Endothelial cell of umbilical vein (primary cell): ENCODE results near the gene TOP2A. TPM values are rescaled to one million over a fixed set of nuclear protein-coding genes. Genes with fewer than 3 reads are reported as not detected.

Experiments used
- BruUV-seq: library from RNA; stranded (reverse); fragments of 400-500 nt; replicated peaks from 2 replicates; lab custom pipeline; 2021; lab: Mats Ljungman, UMichigan
- CTCF ChIA-PET: fragments of 300-600, 350-600 bp; sonication (Branson Sonifier 250); formaldehyde crosslinking; loops from one replicate; lab custom pipeline; 2021; ENCODE audit warnings: antibody characterized with exemption, inconsistent platforms; lab: Charles Lee
- POLR2A ChIA-PET: fragments of 300-600, 350-600 bp; sonication (Branson Sonifier 250); formaldehyde crosslinking; loops from one replicate; lab custom pipeline; 2021; ENCODE audit warnings: antibody characterized with exemption, inconsistent platforms; lab: Charles Lee
- DNase-seq: peaks from one replicate; pipeline ENCODE4 v3.0.0-alpha.2; 2011; ENCODE audit warnings: low read depth, low spot score
- FAIRE-seq: peaks from 2 replicates; lab custom pipeline; 2011; peaks lifted over from hg19 to GRCh38; lab: Jason Lieb, UNC
- H2AFZ ChIP-seq: 2 replicates; pipeline ENCODE4 v1.6.0; 2012; ENCODE audit warnings: low read depth, low read length, control low read depth, inconsistent platforms
- H3K27ac ChIP-seq: 2 replicates; pipeline ENCODE4 v1.5.1; 2011; ENCODE audit warnings: low read depth, mild to moderate bottlenecking, control low read depth, low read length, moderate library complexity; ENCODE audit not compliant: insufficient read depth
- H3K27me3 ChIP-seq, 2 experiments: 2 replicates each; pipeline versions ENCODE4 v1.6.0 to v1.6.1; 2011; ENCODE audit warnings: low read length in 2 of 2, mixed read lengths in 1 of 2; ENCODE audit not compliant: control insufficient read depth in 2 of 2, insufficient read depth in 2 of 2
- H3K36me3 ChIP-seq, 2 experiments: 2 replicates in 1 of 2; 3 replicates in 1 of 2; pipeline ENCODE4 v1.5.1; 2011; ENCODE audit warnings: low read length in 2 of 2, mild to moderate bottlenecking in 1 of 2, moderate library complexity in 1 of 2; ENCODE audit not compliant: control insufficient read depth in 2 of 2, insufficient read depth in 2 of 2; ENCODE audit errors: extremely low read depth in 1 of 2
- H3K4me1 ChIP-seq: 3 replicates; pipeline ENCODE4 v1.5.1; 2011; ENCODE audit warnings: mild to moderate bottlenecking, low read length; ENCODE audit not compliant: control insufficient read depth, insufficient read depth; ENCODE audit errors: extremely low read depth
- H3K4me2 ChIP-seq: 2 replicates; pipeline ENCODE4 v1.6.1; 2011; ENCODE audit warnings: low read length, control low read depth, mixed read lengths; ENCODE audit not compliant: insufficient read depth
- H3K4me3 ChIP-seq, 3 experiments: fragments of 200-600 bp in 1 of 3; sonication (generic), shearing (Covaris generic) in 1 of 3; replicated peaks in 1 of 3; 2 replicates each; pipeline ENCODE4 v1.5.1; 2011 to 2016; ENCODE audit warnings: control low read depth in 3 of 3, low read length in 3 of 3, mild to moderate bottlenecking in 2 of 3, inconsistent platforms in 1 of 3, low read depth in 1 of 3, moderate library complexity in 1 of 3; ENCODE audit not compliant: insufficient read depth in 1 of 3
- H3K79me2 ChIP-seq: 2 replicates; pipeline ENCODE4 v1.6.0; 2012; ENCODE audit warnings: low read length, inconsistent platforms; ENCODE audit not compliant: control insufficient read depth, insufficient read depth
- H3K9ac ChIP-seq: replicated peaks from 2 replicates; pipeline ENCODE3; 2011; ENCODE audit warnings: low read length, control low read depth; ENCODE audit not compliant: insufficient read depth; ENCODE audit errors: extremely low read depth
- H3K9me1 ChIP-seq: replicated peaks from 3 replicates; pipeline ENCODE4 v1.6.0; 2011; ENCODE audit warnings: mild to moderate bottlenecking, low read length; ENCODE audit not compliant: control insufficient read depth, insufficient read depth; ENCODE audit errors: extremely low read depth
- H3K9me3 ChIP-seq: replicated peaks from 2 replicates; pipeline ENCODE4 v1.5.1; 2012; ENCODE audit warnings: low read length, inconsistent platforms; ENCODE audit not compliant: control insufficient read depth, insufficient read depth
- H4K20me1 ChIP-seq: replicated peaks from 2 replicates; pipeline ENCODE3; 2011; ENCODE audit warnings: mild to moderate bottlenecking, low read length; ENCODE audit not compliant: control insufficient read depth, insufficient read depth; ENCODE audit errors: extremely low read depth
- CTCF ChIP-seq, 2 donors: IDR thresholded peaks; 1 replicate in 1 of 2; 2 replicates in 1 of 2; pipeline ENCODE4 v1.5.1; 2011; ENCODE audit warnings: low read length in 2 of 2, mild to moderate bottlenecking in 2 of 2, moderate library complexity in 2 of 2, control low read depth in 1 of 2, inconsistent platforms in 1 of 2, low read depth in 1 of 2; ENCODE audit not compliant: insufficient read depth in 1 of 2; ENCODE audit errors: extremely low read depth in 1 of 2
- EZH2 ChIP-seq: IDR thresholded peaks from 2 replicates; pipeline ENCODE4 v1.6.1; 2012; ENCODE audit warnings: borderline replicate concordance, low read depth, mild to moderate bottlenecking, moderate library complexity, low read length, inconsistent platforms; ENCODE audit not compliant: severe bottlenecking
- FOS ChIP-seq: IDR thresholded peaks from 2 replicates; pipeline ENCODE4 v1.6.1; 2011; ENCODE audit warnings: mild to moderate bottlenecking, low read length, moderate library complexity, borderline replicate concordance; ENCODE audit not compliant: insufficient read depth
- GATA2 ChIP-seq: IDR thresholded peaks from 2 replicates; pipeline ENCODE4 v1.7.0; 2011; ENCODE audit warnings: low read depth, mild to moderate bottlenecking, moderate library complexity, mixed read lengths, low read length; ENCODE audit not compliant: insufficient read length, insufficient read depth
- JUN ChIP-seq: IDR thresholded peaks from 2 replicates; pipeline ENCODE4 v1.6.1; 2011; ENCODE audit warnings: borderline replicate concordance, low read depth; ENCODE audit not compliant: insufficient read length, insufficient read depth
- MAX ChIP-seq: IDR thresholded peaks from 2 replicates; pipeline ENCODE4 v1.6.1; 2011; ENCODE audit not compliant: insufficient read depth, insufficient read length
- MYC ChIP-seq: IDR thresholded peaks from one replicate; pipeline ENCODE4 v1.6.1; 2011; ENCODE audit warnings: mild to moderate bottlenecking, low read depth, low read length
- POLR2A ChIP-seq: IDR thresholded peaks from 2 replicates; pipeline ENCODE4 v1.6.1; 2012; ENCODE audit warnings: low read depth, mild to moderate bottlenecking, control low read depth, low read length
- POLR2AphosphoS5 ChIP-seq: IDR thresholded peaks from 2 replicates; pipeline ENCODE4 v1.6.1; 2012; ENCODE audit warnings: low read depth, mild to moderate bottlenecking, control low read depth, low read length, moderate library complexity; ENCODE audit not compliant: insufficient read depth
- dilution Hi-C: fragments of 300-500 bp; cut with MboI; formaldehyde crosslinking; loops from one replicate; pipeline ENCODE4 v1.15.0; 2019; ENCODE audit warnings: low sequenced_read_pairs; ENCODE audit not compliant: extremely low pct_ligation_motif_present
- intact Hi-C: fragments of 100-400 bp; cut with micrococcal nuclease; formaldehyde crosslinking; loops from one replicate; pipeline ENCODE4 v1.10.0; 2022
- polyA plus RNA-seq, 4 experiments: library from polyadenylated mRNA; depleted of rRNA in 3 of 4; stranded (reverse) in 3 of 4; unstranded in 1 of 4; fragments of >200 nt; gene quantifications; 2 replicates each; pipeline versions ENCODE4 v1.2.1 to v1.2.3, GENCODE V29; 2011 to 2012; ENCODE audit warnings: missing spikeins in 1 of 4
- small RNA-seq: library from RNA; depleted of rRNA; stranded (forward); fragments of <200 nt; gene quantifications from one replicate; pipeline ENCODE3, GENCODE V24; 2012; ENCODE audit warnings: low replicate concordance, low read depth; ENCODE audit not compliant: insufficient read depth, insufficient read length
- total RNA-seq: library from RNA; stranded (reverse); gene quantifications from 2 replicates; pipeline ENCODE4 v1.2.3, GENCODE V29; 2021

Gene TOP2A
- total and polyA plus RNA-seq, 2 donors (not counting 3 experiments of a cell fraction or from before 2014, with no cell fraction given): 31.3 to 160 TPM

- no TSS peak for BruUV-seq
- peaks cover 0 to 1% of the 10 kb centered on the region in 2 experiments for H3K36me3 ChIP-seq
- intact Hi-C loops (no loop called here), dilution Hi-C loops (no loop called here)
- POLR2A ChIA-PET: no interaction called here
- DNase-seq (no peak), FAIRE-seq (no peak)
- H3K79me2 ChIP-seq: peaks cover 51% of the 10 kb centered on the region
- H3K4me2 ChIP-seq: no peak overlapping the region
- TF ChIP-seq MAX: no peak
- TF ChIP-seq POLR2AphosphoS5: no peak
- TF ChIP-seq EZH2: no peak
- no peak for TF ChIP-seq POLR2A
- TF ChIP-seq JUN: no peak
- TF ChIP-seq CTCF (IDR thresholded peaks at IDR 0.05; ENCODE audit: extremely low read depth in 1 of 2, insufficient read depth in 1 of 2, low read depth in 1 of 2, low read length in 2 of 2): no peak
- TF ChIP-seq FOS: no peak
- no peak for TF ChIP-seq GATA2
- no peak for TF ChIP-seq MYC
- H3K9me1 ChIP-seq: no peaks in the 10 kb centered on the region
- CTCF ChIA-PET: interaction anchor here (1.1 to 10.6 kb wide), 4 partner anchors 16 to 37 kb away, joined by 4 to 109 read pairs (median 6); no protein-coding TSS in a partner anchor
- no peaks in the 10 kb centered on the region for H3K9me3 ChIP-seq
- H4K20me1 ChIP-seq: no peaks in the 10 kb centered on the region
- no peak overlapping the region for H2AFZ ChIP-seq
- H3K27me3 ChIP-seq: no peaks in the 10 kb centered on the region
- H3K4me1 ChIP-seq: peaks cover 28% of the 10 kb centered on the region
- no peak overlapping the region for H3K4me3 ChIP-seq
- H3K9ac ChIP-seq: no peak overlapping the region
- H3K27ac ChIP-seq: no peak overlapping the region
These were observed 78.6 kb downstream of the TOP2A start for GRCh38 chr17:40338941-40339649.

Small RNA genes lying within 50 kb of the gene (small RNA-seq; reads per million reads assigned to genes)
- gene RF00019 (not detected), gene RNA5SP441 (not detected)

Other genes starting within 250 kb of the TOP2A start
- 11.8 and 13.4 TPM in 2 replicates for gene RAPGEFL1, start 240.4 kb downstream of the TOP2A start, total RNA-seq
- gene RAPGEFL1, start 240.4 kb downstream of the TOP2A start, polyA plus RNA-seq: 8.6 and 9.2 TPM in 2 replicates
- 29.0 and 30.4 TPM in 2 replicates for gene WIPF2, start 198.6 kb downstream of the TOP2A start, total RNA-seq
- gene WIPF2, start 198.6 kb downstream of the TOP2A start, polyA plus RNA-seq: 8.4 and 10.4 TPM in 2 replicates
- gene CDC6, start 130.0 kb downstream of the TOP2A start, total RNA-seq: 49.9 and 55.2 TPM in 2 replicates
- gene CDC6, start 130.0 kb downstream of the TOP2A start, polyA plus RNA-seq: 13.4 and 15.5 TPM in 2 replicates
- gene RARA, start 108.7 kb downstream of the TOP2A start, total RNA-seq: 37.8 and 43.4 TPM in 2 replicates
- gene RARA, start 108.7 kb downstream of the TOP2A start, polyA plus RNA-seq: 11.2 and 11.9 TPM in 2 replicates
- gene GJD3, start 53.2 kb downstream of the TOP2A start, total RNA-seq: 0.39 and 0.40 TPM in 2 replicates
- 0.10 TPM in 1 of 2 replicates, not detected in the other for gene GJD3, start 53.2 kb downstream of the TOP2A start, polyA plus RNA-seq
- 585 and 618 TPM in 2 replicates for gene IGFBP4, start 25.6 kb upstream of the TOP2A start, total RNA-seq
- 369 and 377 TPM in 2 replicates for gene IGFBP4, start 25.6 kb upstream of the TOP2A start, polyA plus RNA-seq
- not detected in 2 replicates for gene TNS4, start 83.7 kb upstream of the TOP2A start, total RNA-seq
- gene TNS4, start 83.7 kb upstream of the TOP2A start, polyA plus RNA-seq: not detected in 2 replicates
- gene CCR7, start 147.6 kb upstream of the TOP2A start, total RNA-seq: 0.30 TPM in 1 of 2 replicates, not detected in the other
- 0.18 and 0.25 TPM in 2 replicates for gene CCR7, start 147.6 kb upstream of the TOP2A start, polyA plus RNA-seq
- gene SMARCE1, start 229.9 kb upstream of the TOP2A start, total RNA-seq: 120 and 127 TPM in 2 replicates
- gene SMARCE1, start 229.9 kb upstream of the TOP2A start, polyA plus RNA-seq: 21.5 and 28.4 TPM in 2 replicates
- not detected in 2 replicates for gene KRT222, start 247.3 kb upstream of the TOP2A start, total RNA-seq
- gene KRT222, start 247.3 kb upstream of the TOP2A start, polyA plus RNA-seq: not detected in 2 replicates